A549 (cell line): ENCODE data around the gene DNM3. TPM values are rescaled to one million over a fixed set of nuclear protein-coding genes. Genes with fewer than 3 reads are reported as not detected.

Experiments
- ATAC-seq, 2 experiments: fragments of 200-7000 bp in 1 of 2; fragments of >200 bp in 1 of 2; cut with Nextera tagmentation in 1 of 2; cut with Tn5 transposase in 1 of 2; 3 replicates each; pipeline versions ENCODE4 v1.8.0 to v1.9.1; 2018 to 2020; ENCODE audit warnings: mild to moderate bottlenecking in 1 of 2, moderate library complexity in 1 of 2
- CTCF ChIA-PET: fragments of 300-600 bp; sonication (Branson Sonifier 250); formaldehyde crosslinking; extraction: SDS; loops from one replicate; lab custom pipeline; 2021; ENCODE audit warnings: antibody characterized with exemption, inconsistent platforms; lab: Yijun Ruan, JAX
- POLR2A ChIA-PET: fragments of 350-600 bp; formaldehyde crosslinking; extraction: SDS; loops from one replicate; lab custom pipeline; 2021; ENCODE audit warnings: antibody characterized with exemption, inconsistent platforms; lab: Yijun Ruan, JAX
- DNase-seq, 2 experiments: peaks; one replicate each; pipeline versions ENCODE4 v3.0.0 to v3.0.0-alpha.2; 2011 to 2016; ENCODE audit warnings: low read depth in 1 of 2, low spot score in 1 of 2
- FAIRE-seq: peaks from 2 replicates; lab custom pipeline; 2011; peaks lifted over from hg19 to GRCh38; lab: Jason Lieb, UNC
- H3K27ac ChIP-seq, 2 experiments: fragments of >200 bp; sonication (Bioruptor Twin); formaldehyde crosslinking; 3 replicates each; pipeline ENCODE4 v1.5.1; 2016 to 2017
- H3K4me1 ChIP-seq: fragments of >200 bp; sonication (Bioruptor Twin); formaldehyde crosslinking; 3 replicates; pipeline ENCODE4 v1.6.1; 2016
- H3K4me2 ChIP-seq: fragments of >200 bp; sonication (Bioruptor Twin); formaldehyde crosslinking; 3 replicates; pipeline ENCODE4 v1.6.1; 2016
- H3K4me3 ChIP-seq: fragments of >200 bp; sonication (Bioruptor Twin); formaldehyde crosslinking; 3 replicates; pipeline ENCODE4 v1.5.1; 2016
- H3K9me3 ChIP-seq: fragments of >200 bp; sonication (Bioruptor Twin); formaldehyde crosslinking; 3 replicates; pipeline ENCODE4 v1.6.1; 2016
- BCL3 ChIP-seq: fragments of >200 bp; sonication (Bioruptor Twin); formaldehyde crosslinking; IDR thresholded peaks from 3 replicates; pipeline ENCODE4 v1.6.1; 2016
- BHLHE40 ChIP-seq: IDR thresholded peaks from 2 replicates; pipeline ENCODE4 v1.6.1; 2012; ENCODE audit warnings: low read depth, low read length, inconsistent platforms
- CBX8 ChIP-seq: fragments of 200-600 bp; sonication (generic); IDR thresholded peaks from 2 replicates; pipeline ENCODE4 v1.6.1; 2016
- CHD4 ChIP-seq: fragments of 200-600 bp; sonication (generic); IDR thresholded peaks from 2 replicates; pipeline ENCODE4 v1.6.1; 2016; ENCODE audit warnings: antibody characterized with exemption, mild to moderate bottlenecking, borderline replicate concordance
- E2F6 ChIP-seq: IDR thresholded peaks from 2 replicates; pipeline ENCODE4 v1.6.1; 2012; ENCODE audit warnings: low read depth, borderline replicate concordance
- FOXS1 ChIP-seq: fragments of 250-450 bp; sonication (Bioruptor Pico); IDR thresholded peaks from 2 replicates; pipeline ENCODE4 v1.5.0; 2020; ENCODE audit warnings: mild to moderate bottlenecking, moderate library complexity
- HDAC2 ChIP-seq: fragments of 200-600 bp; sonication (generic); IDR thresholded peaks from 2 replicates; pipeline ENCODE4 v1.6.1; 2016
- HEYL ChIP-seq: fragments of 250-450 bp; sonication (Bioruptor Pico); IDR thresholded peaks from 2 replicates; pipeline ENCODE4 v1.8.0; 2021; ENCODE audit warnings: mild to moderate bottlenecking, moderate library complexity
- JUN ChIP-seq, 2 experiments: fragments of >200 bp; sonication (Bioruptor Twin); formaldehyde crosslinking; IDR thresholded peaks; 2 replicates in 1 of 2; 3 replicates in 1 of 2; pipeline ENCODE4 v1.6.1; 2016 to 2017
- MAX ChIP-seq: IDR thresholded peaks from 2 replicates; pipeline ENCODE4 v1.6.1; 2012
- MYC ChIP-seq: IDR thresholded peaks from 2 replicates; pipeline ENCODE4 v1.6.1; 2012; ENCODE audit warnings: mild to moderate bottlenecking, inconsistent platforms, low read length, improper control_type of control experiment, borderline replicate concordance
- NFE2L2 ChIP-seq: fragments of 150-350 bp; conservative IDR thresholded peaks from 2 replicates; pipeline ENCODE4 v1.6.1; 2014; ENCODE audit warnings: low read length
- NR3C1 ChIP-seq: fragments of >200 bp; sonication (Bioruptor Twin); formaldehyde crosslinking; IDR thresholded peaks from 3 replicates; pipeline ENCODE4 v1.6.1; 2017
- PBX3 ChIP-seq: IDR thresholded peaks from 2 replicates; pipeline ENCODE4 v1.6.1; 2012
- POLR2A ChIP-seq: IDR thresholded peaks from 2 replicates; pipeline ENCODE4 v1.6.1; 2012; ENCODE audit warnings: mild to moderate bottlenecking, low read length
- POLR2AphosphoS2 ChIP-seq: conservative IDR thresholded peaks from 2 replicates; pipeline ENCODE4 v1.6.1; 2012; ENCODE audit warnings: low read length, improper control_type of control experiment, inconsistent platforms
- RAD21 ChIP-seq, 2 experiments: fragments of >200 bp in 1 of 2; sonication (Bioruptor Twin) in 1 of 2; formaldehyde crosslinking in 1 of 2; IDR thresholded peaks in 1 of 2; conservative IDR thresholded peaks in 1 of 2; 2 replicates in 1 of 2; 3 replicates in 1 of 2; pipeline ENCODE4 v1.6.1; 2012 to 2018; ENCODE audit warnings: inconsistent platforms in 1 of 2
- RNF2 ChIP-seq: fragments of 200-600 bp; sonication (generic); IDR thresholded peaks from 2 replicates; pipeline ENCODE4 v1.6.1; 2016; ENCODE audit warnings: low read depth, mild to moderate bottlenecking, antibody characterized with exemption, moderate library complexity, borderline replicate concordance
- SREBF2 ChIP-seq: fragments of 450-650 bp; IDR thresholded peaks from 2 replicates; pipeline ENCODE4 v1.6.1; 2014; ENCODE audit warnings: mild to moderate bottlenecking, moderate library complexity
- ZC3H11A ChIP-seq: fragments of 450-650 bp; IDR thresholded peaks from 2 replicates; pipeline ENCODE4 v1.6.1; 2014; ENCODE audit warnings: antibody characterized with exemption, mild to moderate bottlenecking
- WGBS: methylation state at CpG from one replicate; pipeline ENCODE4 v1.1.6; 2017; ENCODE audit errors: missing lambda C conversion rate; 5-methylcytosine and 5-hydroxymethylcytosine counted together
- polyA plus RNA-seq, 4 experiments: library from polyadenylated mRNA; depleted of rRNA in 3 of 4; stranded (reverse); fragments of >200 nt; fragmentation: RNase III in 1 of 4; extraction: RNeasy Plus Mini Kit Qiagen cat#74134 plus additional on column Dnase treatment in 1 of 4; gene quantifications; 2 replicates in 3 of 4; 3 replicates in 1 of 4; pipeline ENCODE4 v1.2.3, GENCODE V29; 2011 to 2017

DNM3 gene
- polyA plus RNA-seq, 2 of the 4 experiments (the other 2 are of a cell fraction): 0.57 to 1.5 TPM

- no peak for ATAC-seq
- no peak overlapping the region for H3K27ac ChIP-seq
- no peak for DNase-seq
- FAIRE-seq: no peak
- no peaks in the 10 kb centered on the region for H3K9me3 ChIP-seq
- H3K4me2 ChIP-seq: no peak overlapping the region
- no peak overlapping the region for H3K4me3 ChIP-seq
- H3K4me1 ChIP-seq: peaks cover 7% of the 10 kb centered on the region; the same call in 1 of the 3 replicates
- POLR2A ChIA-PET: no interaction called here
- TF ChIP-seq CBX8: no peak
- WGBS: 87% methylated on average over 5 of the region's 5 CpGs
- CTCF ChIA-PET: interaction anchor here (1.6 kb wide), 1 partner anchor 10 kb away, joined by 5 read pairs; no protein-coding TSS in a partner anchor
Observed at GRCh38 chr1:172109359-172109758, 268.1 kb downstream of the DNM3 start.

- ATAC-seq (no peak), DNase-seq (no peak), FAIRE-seq (no peak)
- WGBS: 82% methylated on average over 1 of the region's 1 CpG
- Histone ChIP-seq H3K4me1 (no peaks in the 10 kb centered on the region), H3K4me3 (no peak overlapping the region), H3K9me3 (no peaks in the 10 kb centered on the region), H3K4me2 (no peak overlapping the region), H3K27ac (no peak overlapping the region)
- no peak for TF ChIP-seq BHLHE40
- TF ChIP-seq SREBF2: no peak
- ChIA-PET POLR2A (no interaction called here), CTCF (no interaction called here)
Observed at GRCh38 chr1:172112576-172112975, 271.3 kb downstream of the DNM3 start.

GRCh38 chr1:172117800-172118199 is 276.5 kb downstream of the DNM3 start:
- CTCF ChIA-PET: no interaction called here
- FAIRE-seq: no peak
- H3K4me1 ChIP-seq: no peaks in the 10 kb centered on the region
- H3K4me2 ChIP-seq: no peak overlapping the region
- H3K4me3 ChIP-seq: no peak overlapping the region
- TF ChIP-seq CHD4: no peak
- TF ChIP-seq MAX: no peak
- TF ChIP-seq FOXS1 (CRISPR knock-in tag): no peak
- no peak for TF ChIP-seq POLR2A
- no peak for TF ChIP-seq ZC3H11A
- no peak for TF ChIP-seq CBX8
- no peak for TF ChIP-seq BCL3
- no peak for TF ChIP-seq E2F6
- TF ChIP-seq RAD21 (conservative IDR thresholded peaks at IDR 0.05 in 1 of 2, IDR thresholded peaks at IDR 0.05 in 1 of 2): no peak
- no peak for TF ChIP-seq HDAC2
- TF ChIP-seq HEYL (CRISPR knock-in tag): no peak
- no peak for TF ChIP-seq JUN (IDR thresholded peaks at IDR 0.05)
- 91% methylated on average over 1 of the region's 1 CpG for WGBS
- POLR2A ChIA-PET: no interaction called here
- H3K27ac ChIP-seq: no peak overlapping the region
- no peaks in the 10 kb centered on the region for H3K9me3 ChIP-seq
- DNase-seq: no peak
- ATAC-seq: no peak

GRCh38 chr1:172118618-172119017 is 277.3 kb downstream of the DNM3 start:
- 80% methylated on average over 3 of the region's 3 CpGs for WGBS
- ChIA-PET CTCF (interaction anchor here (1.2 kb wide), 1 partner anchor 15 kb away, joined by 3 read pairs; no protein-coding TSS in a partner anchor), POLR2A (no interaction called here)
- H3K4me2 ChIP-seq: no peak overlapping the region
- no peak for DNase-seq
- TF ChIP-seq POLR2AphosphoS2 (no peak), BCL3 (no peak), NFE2L2 (no peak), MYC (no peak), MAX (no peak), RNF2 (no peak), CBX8 (no peak), E2F6 (no peak), NR3C1 (no peak), HEYL (CRISPR knock-in tag) (no peak), PBX3 (no peak)
- no peak overlapping the region for H3K27ac ChIP-seq
- no peak overlapping the region for H3K4me3 ChIP-seq
- no peaks in the 10 kb centered on the region for H3K9me3 ChIP-seq
- ATAC-seq: no peak
- H3K4me1 ChIP-seq: no peaks in the 10 kb centered on the region
- FAIRE-seq: no peak
